ENCODE measurements around the gene SSX2IP. TPM values are rescaled to one million over a fixed set of nuclear protein-coding genes. Genes with fewer than 3 reads are reported as not detected.
"Not testable (repeated sequence)": the region's sequence is repeated elsewhere in the genome, so short reads cannot be mapped to it uniquely, and the experiment has no call there.

SSX2IP gene
- total RNA-seq, 6 donors from 2014 or later, result 2.1 to 15.0 (median 5.4) TPM

DNA sequence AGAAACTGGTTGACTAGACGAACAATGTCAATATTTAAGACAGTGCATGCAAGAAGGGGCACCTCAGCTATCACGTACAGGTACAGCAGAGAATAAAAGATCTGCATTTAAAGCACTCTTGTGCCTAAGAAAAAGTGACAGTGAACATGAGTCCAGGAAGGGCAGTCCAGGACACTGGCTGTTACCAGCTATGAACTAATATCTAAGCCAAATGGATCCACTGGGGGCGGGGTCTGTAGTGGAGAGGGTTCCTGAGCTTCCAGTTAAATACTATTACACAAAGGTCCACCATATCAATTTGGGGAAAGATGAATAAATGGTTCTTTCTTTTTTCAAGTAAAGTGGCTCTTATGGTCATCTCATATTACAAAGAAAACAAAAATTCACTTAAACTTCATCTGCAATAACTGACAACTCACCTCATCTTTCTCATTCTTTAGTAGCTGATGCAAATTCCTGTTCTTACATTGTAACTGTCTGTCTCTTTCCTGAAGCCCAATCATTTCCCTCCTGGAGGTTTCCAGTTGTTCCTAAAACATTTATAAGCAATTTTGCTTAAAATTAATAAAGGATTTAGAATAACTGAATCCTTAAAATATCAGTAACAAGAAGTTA, 24.5 kb downstream of the SSX2IP start:
- no peak for DNase-seq
- 93% methylated on average over 3 of the region's 3 CpGs for WGBS, 2 donors
- H3K27me3 ChIP-seq, result no peaks in the 10 kb centered on the region
- H3K36me3 ChIP-seq, result no peaks in the 10 kb centered on the region
- no peaks in the 10 kb centered on the region for H3K9me3 ChIP-seq
- no peaks in the 10 kb centered on the region for H3K4me1 ChIP-seq
- ATAC-seq (ENCODE audit: low FRiP score in 2 of 2), result no peak
- H3K27ac ChIP-seq, result no peak overlapping the region
- TF ChIP-seq EP300 (IDR thresholded peaks at IDR 0.05), result no peak
- TF ChIP-seq CTCF (IDR thresholded peaks at IDR 0.05), result no peak
- no peak for TF ChIP-seq POLR2A (IDR thresholded peaks at IDR 0.05)
- TF ChIP-seq POLR2AphosphoS5 (IDR thresholded peaks at IDR 0.05), result no peak
- H3K4me3 ChIP-seq, result no peak overlapping the region

- H3K4me3 ChIP-seq, result no peak overlapping the region
- H3K36me3 ChIP-seq, result peaks cover 4 to 15% (median 7%) of the 10 kb centered on the region in 4 donors
- 93 to 98% methylated on average over 2 of the region's 2 CpGs for WGBS, 2 donors
- no peak overlapping the region for H3K27ac ChIP-seq
- H3K4me1 ChIP-seq, result no peaks in the 10 kb centered on the region
- no peak for DNase-seq
- no peak for TF ChIP-seq POLR2A (IDR thresholded peaks at IDR 0.05)
- no peak for TF ChIP-seq EP300 (IDR thresholded peaks at IDR 0.05)
- TF ChIP-seq POLR2AphosphoS5 (IDR thresholded peaks at IDR 0.05), result no peak
- no peak for TF ChIP-seq CTCF (IDR thresholded peaks at IDR 0.05)
- no peak for ATAC-seq (ENCODE audit: low FRiP score in 2 of 2)
- no peaks in the 10 kb centered on the region for H3K9me3 ChIP-seq
- no peaks in the 10 kb centered on the region for H3K27me3 ChIP-seq
Observed at GRCh38 chr1:84653130-84653677, 37.1 kb downstream of the SSX2IP start.

DNA sequence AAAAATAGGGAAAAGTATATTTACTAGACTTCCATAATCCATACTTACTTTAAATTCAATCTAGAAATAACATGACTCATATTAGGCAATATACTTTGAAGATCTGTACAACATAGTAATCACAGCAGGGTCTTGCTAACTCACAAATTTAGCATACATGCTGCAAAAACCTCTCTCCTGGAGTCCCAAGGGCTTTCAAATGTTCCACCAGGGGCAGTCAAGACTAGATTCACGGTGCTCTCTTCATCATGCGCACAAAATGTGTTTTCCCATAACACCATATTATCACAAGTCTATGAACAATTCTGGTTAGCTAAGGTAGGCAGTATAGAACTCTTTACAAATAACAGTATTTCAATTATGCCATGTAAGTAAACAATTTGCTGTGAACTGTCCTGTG, 45.8 kb downstream of the SSX2IP start:
- ATAC-seq (ENCODE audit: low FRiP score in 2 of 2), result no peak
- WGBS, 2 donors, result 94 to 95% methylated on average over 2 of the region's 2 CpGs

GRCh38 chr1:84643183-84643582, 47.1 kb downstream of the SSX2IP start:
- Histone ChIP-seq H3K4me3 (no peak overlapping the region), H3K9me3 (no peaks in the 10 kb centered on the region), H3K4me1 (no peaks in the 10 kb centered on the region), H3K27ac (no peak overlapping the region), H3K27me3 (no peaks in the 10 kb centered on the region), H3K36me3 (no peaks in the 10 kb centered on the region)
- DNase-seq (no peak), ATAC-seq (ENCODE audit: low FRiP score in 2 of 2) (no peak)
- TF ChIP-seq POLR2A (IDR thresholded peaks at IDR 0.05), result no peak
- no peak for TF ChIP-seq EP300 (IDR thresholded peaks at IDR 0.05)
- TF ChIP-seq POLR2AphosphoS5 (IDR thresholded peaks at IDR 0.05), result no peak
- no peak for TF ChIP-seq CTCF (IDR thresholded peaks at IDR 0.05)
- WGBS, 2 donors, result 94 to 95% methylated on average over 6 of the region's 6 CpGs

More for the DNA sequence above, 45.8 kb downstream of the SSX2IP start:
- DNase-seq, result no peak
- H3K36me3 ChIP-seq, result no peaks in the 10 kb centered on the region
- no peak for TF ChIP-seq POLR2A (IDR thresholded peaks at IDR 0.05)
- TF ChIP-seq CTCF (IDR thresholded peaks at IDR 0.05), result no peak
- no peak for TF ChIP-seq EP300 (IDR thresholded peaks at IDR 0.05)
- TF ChIP-seq POLR2AphosphoS5 (IDR thresholded peaks at IDR 0.05), result no peak
- no peak overlapping the region for H3K4me3 ChIP-seq
- no peaks in the 10 kb centered on the region for H3K27me3 ChIP-seq
- no peak overlapping the region for H3K27ac ChIP-seq
- no peaks in the 10 kb centered on the region for H3K9me3 ChIP-seq
- H3K4me1 ChIP-seq, result no peaks in the 10 kb centered on the region

DNA sequence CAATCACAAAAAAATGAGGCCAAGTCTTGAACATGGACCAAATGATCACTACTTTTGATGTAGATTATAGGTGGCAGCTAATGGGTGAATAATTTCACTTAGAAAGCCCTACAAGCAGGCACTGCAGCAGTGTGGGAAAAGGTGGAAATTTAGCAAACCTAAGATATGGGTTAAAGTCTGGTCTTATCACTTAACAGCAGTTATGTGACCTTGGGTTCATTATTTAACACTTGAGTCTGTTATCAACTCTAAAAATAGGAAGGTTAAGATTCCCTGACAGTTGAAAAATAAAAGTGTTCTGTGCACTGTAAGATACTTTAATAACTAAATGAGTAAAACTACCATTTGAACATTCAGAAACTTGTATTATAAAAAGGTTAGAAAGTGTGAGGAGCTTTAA, 47.5 kb downstream of the SSX2IP start:
- TF ChIP-seq EP300 (IDR thresholded peaks at IDR 0.05), result no peak
- TF ChIP-seq POLR2AphosphoS5 (IDR thresholded peaks at IDR 0.05), result no peak
- TF ChIP-seq CTCF (IDR thresholded peaks at IDR 0.05), result no peak
- TF ChIP-seq POLR2A (IDR thresholded peaks at IDR 0.05), result no peak
- no peaks in the 10 kb centered on the region for H3K36me3 ChIP-seq
- DNase-seq (no peak), ATAC-seq (ENCODE audit: low FRiP score in 2 of 2) (no peak)
- no peak overlapping the region for H3K27ac ChIP-seq
- no peaks in the 10 kb centered on the region for H3K9me3 ChIP-seq
- no peaks in the 10 kb centered on the region for H3K4me1 ChIP-seq
- no peaks in the 10 kb centered on the region for H3K27me3 ChIP-seq
- no peak overlapping the region for H3K4me3 ChIP-seq

DNA sequence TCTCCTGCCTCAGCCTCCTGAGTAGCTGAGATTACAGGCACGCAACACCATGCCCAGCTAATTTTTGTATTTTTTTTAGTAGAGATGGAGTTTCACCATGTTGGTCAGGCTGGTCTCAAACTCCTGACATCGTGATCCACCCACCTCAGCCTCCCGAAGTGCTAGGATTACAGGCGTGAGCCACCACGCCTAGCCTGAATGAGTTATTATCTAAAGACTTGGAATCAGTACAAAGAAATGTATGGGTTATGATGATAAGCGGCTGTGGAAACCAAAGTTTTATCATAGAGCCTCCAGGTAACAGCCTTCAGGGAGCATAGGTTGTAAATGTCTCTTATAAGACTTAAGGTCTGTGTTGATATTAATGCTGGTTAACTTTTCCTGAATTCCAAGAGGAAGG, 50.5 kb downstream of the SSX2IP start:
- not testable (repeated sequence) for H3K27ac ChIP-seq; ATAC-seq (ENCODE audit: low FRiP score in 2 of 2); H3K27me3 ChIP-seq; DNase-seq; H3K36me3 ChIP-seq; H3K9me3 ChIP-seq; H3K4me3 ChIP-seq; H3K4me1 ChIP-seq
- 79 to 95% methylated on average over 6 of the region's 6 CpGs for WGBS, 2 donors

Measured in upper lobe of left lung (tissue), 6 donors.